Coronary artery (tissue), 2 donors: Measurements from ENCODE around the gene CALD1.

Experiments
- DNase-seq: peaks from one replicate; pipeline ENCODE4 v3.0.0-alpha.2; 2017; ENCODE audit warnings: low spot score
- H3K27ac ChIP-seq, 2 donors: fragments of 200-600 bp; sonication (generic); one replicate each; pipeline ENCODE4 v1.5.1; 2016 to 2019
- H3K4me3 ChIP-seq: fragments of 200-600 bp; sonication (generic); 2 replicates; pipeline ENCODE4 v1.5.1; 2016; ENCODE audit warnings: mild to moderate bottlenecking, moderate library complexity
- CTCF ChIP-seq: fragments of 200-600 bp; sonication (generic); IDR thresholded peaks from one replicate; pipeline ENCODE4 v1.5.1; 2019; ENCODE audit warnings: antibody characterized with exemption

The CALD1 gene

GRCh38 chr7:134886353-134887057 lies 107.1 kb downstream of the CALD1 start:
- TF ChIP-seq CTCF, result no peak
- H3K4me3 ChIP-seq, result peak overlapping the region; percentile 19

GRCh38 chr7:134887523-134887922 lies 108.1 kb downstream of the CALD1 start:
- no peak for DNase-seq
- H3K4me3 ChIP-seq, result no peak overlapping the region
- peak overlapping the region; percentile 61 to 73 for H3K27ac ChIP-seq
- no peak for TF ChIP-seq CTCF

More at GRCh38 chr7:134886353-134887057, 107.1 kb downstream of the CALD1 start:
- DNase-seq, result no peak
- peak overlapping the region; percentile 61 to 73 for H3K27ac ChIP-seq

DNA sequence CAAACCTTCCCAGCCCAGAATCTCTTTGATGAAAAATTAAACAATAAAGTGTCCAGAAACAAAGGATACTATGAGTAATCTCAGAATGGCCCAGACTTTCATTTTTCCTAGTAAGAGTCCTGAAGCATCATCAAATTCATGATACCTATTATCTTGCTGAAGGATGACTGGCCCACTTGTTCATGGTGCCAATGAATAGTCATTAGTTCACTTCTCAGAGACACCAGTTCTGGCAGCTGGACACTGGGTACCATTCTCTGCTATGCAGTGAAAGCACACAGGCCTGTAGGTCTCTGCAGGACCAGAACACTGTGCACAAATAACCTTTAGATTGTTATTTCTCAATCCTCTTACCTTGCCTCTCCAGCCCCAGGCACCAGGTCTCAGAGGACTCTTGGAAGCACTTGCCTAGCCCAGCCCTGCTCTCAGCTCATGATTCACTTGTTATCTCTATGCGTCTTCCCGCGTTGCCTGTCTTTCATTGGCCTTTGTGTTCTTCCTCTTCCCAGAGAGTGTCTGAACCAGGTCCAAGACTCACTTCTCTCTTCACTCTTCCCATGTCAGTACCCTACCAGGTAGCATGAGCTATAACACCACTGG lies 108.8 kb downstream of the CALD1 start:
- peak overlapping the region in 1 of 2 donors; percentile 8 for H3K27ac ChIP-seq
- no peak for DNase-seq
- TF ChIP-seq CTCF, result no peak
- no peak overlapping the region for H3K4me3 ChIP-seq

GRCh38 chr7:134890246-134891240 lies 111.1 kb downstream of the CALD1 start:
- no peak for TF ChIP-seq CTCF
- peak overlapping the region; percentile 75 to 78 for H3K27ac ChIP-seq
- H3K4me3 ChIP-seq, result peak overlapping the region; percentile 66
- peak; percentile 79 for DNase-seq

GRCh38 chr7:134891262-134891695 lies 111.8 kb downstream of the CALD1 start:
- DNase-seq, result peak; percentile 83
- Histone ChIP-seq H3K4me3 (peak overlapping the region; percentile 66), H3K27ac (peak overlapping the region; percentile 75 to 78)
- no peak for TF ChIP-seq CTCF

- peak overlapping the region; percentile 75 to 78 for H3K27ac ChIP-seq
- H3K4me3 ChIP-seq, result peak overlapping the region; percentile 66
- TF ChIP-seq CTCF, result no peak
- no peak for DNase-seq
Measured at GRCh38 chr7:134891696-134892678, 112.6 kb downstream of the CALD1 start.
